A549 (cell line): Measurements from ENCODE around the gene PIGU.

Experiments used
- BHLHE40 ChIP-seq: IDR thresholded peaks from 2 replicates; pipeline ENCODE4 v1.6.1; 2012; ENCODE audit warnings: low read depth, low read length, inconsistent platforms
- CEBPB ChIP-seq, 2 experiments: fragments of >200 bp in 1 of 2; sonication (Bioruptor Twin) in 1 of 2; formaldehyde crosslinking in 1 of 2; IDR thresholded peaks; 2 replicates each; pipeline ENCODE4 v1.6.1; 2012 to 2016
- CHD2 ChIP-seq: fragments of 150-350 bp; IDR thresholded peaks from 2 replicates; pipeline ENCODE4 v1.6.1; 2014; ENCODE audit warnings: low read length; ENCODE audit not compliant: partially characterized antibody
- CTCF ChIP-seq: fragments of >200 bp; sonication (Bioruptor Twin); formaldehyde crosslinking; IDR thresholded peaks from 3 replicates; pipeline ENCODE4 v1.5.1; 2016
- JUN ChIP-seq, 2 experiments: fragments of >200 bp; sonication (Bioruptor Twin); formaldehyde crosslinking; IDR thresholded peaks; 2 replicates in 1 of 2; 3 replicates in 1 of 2; pipeline ENCODE4 v1.6.1; 2016 to 2017
- KDM1A ChIP-seq: fragments of 200-600 bp; sonication (generic); IDR thresholded peaks from 2 replicates; pipeline ENCODE4 v1.6.1; 2016; ENCODE audit warnings: low read depth, mild to moderate bottlenecking
- MAZ ChIP-seq: fragments of 150-350 bp; IDR thresholded peaks from 2 replicates; pipeline ENCODE4 v1.6.1; 2014; ENCODE audit warnings: antibody characterized with exemption, low read depth, low read length, borderline replicate concordance
- POLR2A ChIP-seq: IDR thresholded peaks from 2 replicates; pipeline ENCODE4 v1.6.1; 2012; ENCODE audit warnings: mild to moderate bottlenecking, low read length
- RAD21 ChIP-seq, 2 experiments: fragments of >200 bp in 1 of 2; sonication (Bioruptor Twin) in 1 of 2; formaldehyde crosslinking in 1 of 2; IDR thresholded peaks in 1 of 2; conservative IDR thresholded peaks in 1 of 2; 2 replicates in 1 of 2; 3 replicates in 1 of 2; pipeline ENCODE4 v1.6.1; 2012 to 2018; ENCODE audit warnings: inconsistent platforms in 1 of 2
- REST ChIP-seq: fragments of 200-600 bp; sonication (generic); IDR thresholded peaks from 2 replicates; pipeline ENCODE4 v1.6.1; 2016; ENCODE audit warnings: antibody characterized with exemption, mild to moderate bottlenecking, moderate library complexity
- RFX5 ChIP-seq: fragments of 450-650 bp; IDR thresholded peaks from 2 replicates; pipeline ENCODE4 v1.7.1; 2014; ENCODE audit warnings: antibody characterized with exemption, mild to moderate bottlenecking, moderate library complexity
- SREBF2 ChIP-seq: fragments of 450-650 bp; IDR thresholded peaks from 2 replicates; pipeline ENCODE4 v1.6.1; 2014; ENCODE audit warnings: mild to moderate bottlenecking, moderate library complexity
- USF2 ChIP-seq: fragments of 450-650 bp; IDR thresholded peaks from 2 replicates; pipeline ENCODE4 v1.6.1; 2014; ENCODE audit warnings: antibody characterized with exemption
- ZFP36 ChIP-seq: fragments of 450-650 bp; IDR thresholded peaks from 2 replicates; pipeline ENCODE4 v1.6.1; 2014; ENCODE audit warnings: borderline replicate concordance; ENCODE audit not compliant: partially characterized antibody

GRCh38 chr20:34573541-34574300 lies 103.2 kb downstream of the PIGU start:
- TF ChIP-seq ZFP36 = no peak
- no peak for TF ChIP-seq CTCF
- TF ChIP-seq RFX5 = no peak
- no peak for TF ChIP-seq MAZ
- TF ChIP-seq REST = no peak
- no peak for TF ChIP-seq POLR2A
- TF ChIP-seq SREBF2 = no peak
- no peak for TF ChIP-seq USF2
- TF ChIP-seq CEBPB (IDR thresholded peaks at IDR 0.05) = no peak
- no peak for TF ChIP-seq RAD21 (conservative IDR thresholded peaks at IDR 0.05 in 1 of 2, IDR thresholded peaks at IDR 0.05 in 1 of 2)
- TF ChIP-seq JUN (IDR thresholded peaks at IDR 0.05) = no peak
- TF ChIP-seq KDM1A = no peak
- TF ChIP-seq CHD2 = no peak
- no peak for TF ChIP-seq BHLHE40
